SK-N-MC (cell line): ENCODE measurements around the gene REPS1.

Experiments used
- DNase-seq: peaks from one replicate; pipeline ENCODE4 v3.0.0-alpha.2; 2011; ENCODE audit warnings: low read depth, low spot score
- H3K27ac ChIP-seq: fragments of 200-600 bp; sonication (generic); 2 replicates; pipeline ENCODE4 v1.5.1; 2016; ENCODE audit warnings: mixed run types
- H3K36me3 ChIP-seq: fragments of 200-600 bp; sonication (generic); 2 replicates; pipeline ENCODE4 v1.6.1; 2017; ENCODE audit warnings: antibody characterized with exemption, low read length, mixed read lengths; ENCODE audit not compliant: insufficient read depth
- H3K4me3 ChIP-seq: fragments of 200-600 bp; sonication (generic); 2 replicates; pipeline ENCODE4 v1.5.1; 2016
- H3K9ac ChIP-seq: fragments of 200-600 bp; sonication (generic); 2 replicates; pipeline ENCODE4 v1.8.0; 2017; ENCODE audit warnings: mixed run types, mixed read lengths; ENCODE audit not compliant: insufficient read length
- H3K9me3 ChIP-seq: fragments of 200-600 bp; sonication (generic); 2 replicates; pipeline ENCODE4 v1.6.1; 2017; ENCODE audit warnings: low read depth, mild to moderate bottlenecking, antibody characterized with exemption, low read length, moderate library complexity, mixed read lengths
- EZH2 ChIP-seq: fragments of 200-600 bp; sonication (generic); IDR thresholded peaks from one replicate; pipeline ENCODE4 v1.6.1; 2017; ENCODE audit warnings: antibody characterized with exemption
- FOXP2 ChIP-seq: optimal IDR thresholded peaks from 2 replicates; pipeline ENCODE3; 2011; ENCODE audit warnings: mild to moderate bottlenecking, moderate library complexity; ENCODE audit not compliant: insufficient read depth; ENCODE audit errors: extremely low read length, control extremely low read depth
- POLR2AphosphoS5 ChIP-seq: IDR thresholded peaks from 2 replicates; pipeline ENCODE4 v1.6.1; 2012; ENCODE audit warnings: mild to moderate bottlenecking, low read depth, low read length, borderline replicate concordance

The REPS1 gene

GRCh38 chr6:139020689-139021088 is 32.6 kb upstream of the REPS1 start:
- DNase-seq, result no peak

GRCh38 chr6:139019722-139020121 is 31.7 kb upstream of the REPS1 start:
- no peaks in the 10 kb centered on the region for H3K36me3 ChIP-seq
- no peak overlapping the region for H3K4me3 ChIP-seq
- H3K9me3 ChIP-seq, result no peaks in the 10 kb centered on the region
- no peak overlapping the region for H3K9ac ChIP-seq
- TF ChIP-seq EZH2 (no peak), FOXP2 (no peak), POLR2AphosphoS5 (no peak)
- DNase-seq, result no peak
- no peak overlapping the region for H3K27ac ChIP-seq

More at GRCh38 chr6:139020689-139021088, 32.6 kb upstream of the REPS1 start:
- Histone ChIP-seq H3K27ac (no peak overlapping the region), H3K9me3 (no peaks in the 10 kb centered on the region), H3K4me3 (no peak overlapping the region), H3K9ac (no peak overlapping the region), H3K36me3 (no peaks in the 10 kb centered on the region)
- no peak for TF ChIP-seq POLR2AphosphoS5
- TF ChIP-seq FOXP2, result no peak
- no peak for TF ChIP-seq EZH2

DNA sequence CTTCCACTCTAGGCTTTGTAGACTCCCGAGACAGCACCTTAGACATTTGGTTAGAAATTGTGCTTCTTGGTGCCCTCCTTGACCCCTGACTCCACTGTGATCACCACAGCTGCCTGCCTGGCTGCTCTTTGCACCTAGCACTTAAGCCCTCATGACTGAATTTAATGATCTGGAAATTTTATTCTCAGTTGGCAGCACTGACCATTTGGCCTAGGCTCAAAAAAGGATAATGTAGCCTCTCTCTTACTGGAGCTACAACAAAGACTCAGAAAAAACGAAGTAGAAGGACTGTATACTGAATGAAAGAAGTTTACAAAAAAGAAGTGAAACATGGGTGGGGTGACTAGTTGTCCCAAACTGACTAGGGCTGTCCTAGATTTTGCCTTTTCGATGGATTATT is 29.2 kb upstream of the REPS1 start:
- H3K9me3 ChIP-seq, result no peaks in the 10 kb centered on the region
- no peak for TF ChIP-seq EZH2
- no peak for TF ChIP-seq POLR2AphosphoS5
- TF ChIP-seq FOXP2, result no peak
- H3K4me3 ChIP-seq, result no peak overlapping the region
- DNase-seq, result no peak
- H3K27ac ChIP-seq, result no peak overlapping the region
- H3K9ac ChIP-seq, result no peak overlapping the region
- H3K36me3 ChIP-seq, result no peaks in the 10 kb centered on the region

GRCh38 chr6:139016337-139017213 is 28.5 kb upstream of the REPS1 start:
- DNase-seq, result no peak
- Histone ChIP-seq H3K36me3 (no peaks in the 10 kb centered on the region), H3K9me3 (no peaks in the 10 kb centered on the region), H3K27ac (no peak overlapping the region), H3K4me3 (no peak overlapping the region), H3K9ac (peak overlapping the region; percentile 8)
- TF ChIP-seq FOXP2 (no peak), POLR2AphosphoS5 (no peak), EZH2 (no peak)

DNA sequence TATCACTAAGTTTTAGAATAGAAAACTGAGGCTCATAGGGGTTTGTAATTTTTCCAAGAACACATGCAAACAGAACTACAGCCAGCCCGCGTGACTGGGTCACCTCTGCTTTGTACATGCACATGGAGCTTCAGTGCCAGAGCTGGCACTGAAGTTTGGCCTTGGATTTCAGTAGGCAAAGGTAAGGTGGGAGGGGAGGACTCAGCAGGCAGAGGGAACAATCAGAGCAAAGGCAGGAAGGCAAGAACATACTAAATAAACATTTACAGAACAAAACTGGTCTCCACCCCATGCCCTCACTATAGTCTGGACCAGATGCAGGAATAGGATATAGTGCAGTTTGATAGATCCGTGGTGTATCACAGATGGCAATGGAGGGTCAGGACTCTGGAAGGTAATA is 26.9 kb upstream of the REPS1 start:
- Histone ChIP-seq H3K27ac (no peak overlapping the region), H3K4me3 (no peak overlapping the region), H3K9ac (no peak overlapping the region), H3K36me3 (no peaks in the 10 kb centered on the region), H3K9me3 (no peaks in the 10 kb centered on the region)
- no peak for DNase-seq
- no peak for TF ChIP-seq POLR2AphosphoS5
- TF ChIP-seq EZH2, result no peak
- no peak for TF ChIP-seq FOXP2

DNA sequence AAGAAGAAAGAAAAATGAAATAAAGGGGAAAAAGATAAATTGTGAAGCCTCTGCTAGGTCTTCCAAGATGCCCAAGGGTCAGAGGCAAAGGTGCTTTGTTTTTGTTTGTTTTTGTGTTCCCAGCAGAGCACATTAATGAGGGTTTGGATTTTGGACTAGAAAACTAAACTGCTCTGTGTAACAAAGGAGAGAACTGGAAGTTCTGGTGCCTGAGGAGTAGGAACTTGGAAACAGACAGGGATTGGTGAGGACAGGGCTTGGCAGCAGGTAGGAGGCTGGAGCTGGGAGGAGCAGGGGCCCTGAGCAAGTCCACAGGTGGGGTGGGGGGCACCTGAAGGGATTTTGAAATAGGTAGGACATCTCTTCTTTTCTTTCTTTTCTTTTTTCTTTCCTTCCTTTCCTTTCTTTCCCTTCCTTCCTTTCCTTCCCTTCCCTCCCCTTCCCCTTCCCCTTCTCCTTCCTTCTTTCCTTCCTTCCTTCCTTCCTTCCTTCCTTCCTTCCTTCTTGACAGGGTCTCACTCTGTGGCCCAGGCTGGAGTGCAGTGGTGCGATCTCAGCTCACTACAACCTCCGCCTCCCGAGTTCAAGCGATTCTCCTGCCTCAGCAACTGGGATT is 25.2 kb upstream of the REPS1 start:
- no peak overlapping the region for H3K4me3 ChIP-seq
- no peaks in the 10 kb centered on the region for H3K36me3 ChIP-seq
- TF ChIP-seq EZH2 (no peak), FOXP2 (no peak), POLR2AphosphoS5 (no peak)
- H3K27ac ChIP-seq, result 0 out of 2 replicates have a peak overlapping the region, but pooled peaks have one; percentile 48
- no peak for DNase-seq
- H3K9ac ChIP-seq, result no peak overlapping the region
- H3K9me3 ChIP-seq, result no peaks in the 10 kb centered on the region

DNA sequence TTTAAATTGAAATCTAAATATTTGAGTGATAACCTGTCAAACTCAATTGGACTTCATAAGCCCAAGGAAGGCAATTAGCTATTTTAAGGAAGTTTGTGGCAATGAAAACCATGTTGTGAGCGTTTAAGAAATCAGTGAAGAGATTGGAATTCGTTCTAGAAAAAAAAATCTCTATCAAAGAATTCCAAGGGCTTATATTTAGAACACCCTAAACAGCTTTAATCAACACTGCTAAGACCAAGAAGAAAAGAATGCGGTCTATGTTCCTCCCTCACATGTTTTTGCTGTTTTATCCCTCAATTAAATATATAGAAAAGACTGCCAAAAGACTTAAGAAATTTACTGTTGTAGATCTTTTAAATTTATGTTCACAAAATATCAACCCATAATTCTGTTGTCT is 23.9 kb upstream of the REPS1 start:
- Histone ChIP-seq H3K4me3 (no peak overlapping the region), H3K9me3 (no peaks in the 10 kb centered on the region), H3K27ac (no peak overlapping the region), H3K9ac (no peak overlapping the region), H3K36me3 (no peaks in the 10 kb centered on the region)
- TF ChIP-seq FOXP2 (no peak), POLR2AphosphoS5 (no peak), EZH2 (no peak)
- DNase-seq, result no peak

GRCh38 chr6:139010674-139011073 is 22.6 kb upstream of the REPS1 start:
- TF ChIP-seq FOXP2 (no peak), EZH2 (no peak), POLR2AphosphoS5 (no peak)
- H3K9me3 ChIP-seq, result no peaks in the 10 kb centered on the region
- no peak overlapping the region for H3K4me3 ChIP-seq
- DNase-seq, result no peak
- H3K27ac ChIP-seq, result no peak overlapping the region
- H3K9ac ChIP-seq, result no peak overlapping the region
- no peaks in the 10 kb centered on the region for H3K36me3 ChIP-seq
